Measurements from ENCODE around the gene TRPM8.

The TRPM8 gene

DNA sequence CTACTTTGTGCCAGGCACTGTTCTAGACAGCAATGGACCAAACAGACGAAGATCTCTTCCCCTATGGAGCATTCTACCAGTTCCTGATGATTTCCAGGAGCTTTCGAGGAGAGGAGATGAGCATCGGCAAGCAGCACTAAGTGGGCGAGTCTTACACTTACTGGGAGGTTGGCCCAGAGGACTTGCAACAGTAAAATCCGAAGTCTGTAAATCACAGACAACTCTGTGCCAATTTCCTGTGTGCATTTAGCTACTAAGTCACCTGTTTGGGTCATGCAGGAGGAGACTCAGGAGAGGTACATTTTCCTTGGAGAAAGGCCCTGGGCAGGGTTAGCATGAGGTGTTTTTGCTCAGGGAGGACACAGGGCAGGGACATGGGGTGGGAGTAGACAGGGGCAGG, 58.9 kb downstream of the TRPM8 start:
- no peak for DNase-seq (ENCODE audit: low spot score)

GRCh38 chr2:233976690-233977294, 59.6 kb downstream of the TRPM8 start:
- DNase-seq (ENCODE audit: low spot score) = peak; percentile 15

DNA sequence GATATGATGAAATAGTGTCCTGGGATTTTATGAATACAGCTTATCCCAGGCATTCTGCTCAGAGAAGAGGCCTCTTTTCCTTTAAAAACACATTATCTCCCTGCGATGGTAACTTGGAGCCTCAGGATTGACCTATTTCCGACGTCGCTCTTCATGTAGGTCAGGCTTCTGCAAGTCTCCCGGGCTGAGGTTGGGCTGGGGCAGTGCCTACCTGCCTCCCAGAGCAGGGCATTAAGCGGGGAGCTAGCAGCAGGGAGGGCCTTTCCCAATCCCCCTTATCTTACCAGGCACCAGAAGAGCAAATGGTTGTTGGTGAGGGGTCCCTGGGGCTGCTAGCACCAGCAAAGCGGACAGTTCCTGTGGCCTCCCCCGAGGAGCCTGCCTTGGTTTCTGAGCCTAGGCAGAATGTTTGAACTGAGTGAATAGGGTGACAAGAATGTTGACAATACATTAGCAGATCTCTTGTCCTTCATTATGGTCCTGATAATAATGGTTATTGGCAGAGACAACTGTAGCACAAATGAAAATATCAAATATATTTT, 60.2 kb downstream of the TRPM8 start:
- no peak for DNase-seq (ENCODE audit: low spot score)

GRCh38 chr2:233979748-233980147, 62.6 kb downstream of the TRPM8 start:
- DNase-seq (ENCODE audit: low spot score) = no peak

DNA sequence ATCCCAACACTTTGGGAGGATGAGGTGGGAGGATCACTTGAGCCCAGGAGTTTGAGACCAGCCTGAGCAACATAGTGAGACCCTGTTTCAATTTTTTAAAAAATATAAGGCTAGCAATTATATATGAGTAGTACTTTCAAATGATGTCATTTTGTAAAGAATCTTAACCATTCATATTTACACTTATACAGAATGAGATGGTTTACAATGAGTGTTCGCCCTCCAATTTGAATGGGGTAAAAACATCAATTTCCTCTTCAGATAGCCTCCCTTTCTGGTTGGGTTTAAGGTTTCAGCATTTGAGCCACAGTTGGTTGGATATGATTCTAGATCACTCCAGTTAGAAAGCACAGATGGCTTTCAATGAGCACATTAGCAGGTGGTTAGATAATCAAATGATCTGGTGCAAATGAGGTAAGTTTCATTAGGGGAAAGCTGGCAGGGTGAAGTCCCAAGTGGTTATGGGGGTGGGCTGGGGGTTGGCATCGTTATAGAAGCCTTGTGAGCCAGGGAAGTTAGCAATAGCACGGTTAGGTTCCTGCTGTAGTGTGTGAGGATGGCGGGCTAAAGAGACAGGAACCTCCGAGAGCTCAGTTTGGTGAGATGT, 63.9 kb downstream of the TRPM8 start:
- DNase-seq (ENCODE audit: low spot score) = no peak

DNA sequence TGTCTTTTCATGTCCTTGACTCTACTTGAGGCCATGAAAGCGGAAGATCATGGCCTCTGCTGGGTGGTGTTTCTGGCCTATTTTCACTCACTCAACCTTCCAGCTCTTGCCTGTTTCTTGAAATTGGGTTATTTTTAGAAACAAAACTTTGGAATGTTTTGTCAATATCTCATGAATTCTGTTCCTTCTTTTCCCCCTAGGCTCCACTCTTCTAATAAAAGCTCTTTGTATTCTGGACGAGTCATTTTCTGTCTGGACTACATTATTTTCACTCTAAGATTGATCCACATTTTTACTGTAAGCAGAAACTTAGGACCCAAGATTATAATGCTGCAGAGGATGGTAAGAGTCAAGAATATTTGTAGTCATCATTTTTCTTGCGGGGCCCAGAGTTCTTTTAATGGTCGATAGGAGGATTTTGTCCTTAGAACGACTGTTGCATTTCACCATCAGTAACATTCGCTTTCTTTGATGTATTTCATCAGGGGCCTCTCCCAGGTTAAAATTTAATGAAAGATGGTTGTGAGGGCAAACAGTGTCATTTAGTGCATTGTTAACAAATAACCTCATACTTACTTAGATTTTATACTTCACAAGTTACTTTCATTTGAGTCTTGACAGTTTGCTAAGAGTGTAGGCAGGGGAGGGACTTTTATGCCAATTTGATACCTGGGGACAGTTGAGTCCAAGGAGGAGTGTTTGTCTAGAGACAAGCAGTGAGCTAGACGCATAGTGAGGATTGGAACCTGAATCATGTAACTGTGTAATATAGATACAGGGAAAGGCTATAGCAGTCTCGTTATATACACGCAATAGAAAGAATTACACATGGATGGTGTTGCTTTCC, 64.6 kb downstream of the TRPM8 start:
- DNase-seq (ENCODE audit: low spot score) = no peak

- no peak for DNase-seq (ENCODE audit: low spot score)
These were observed 65.4 kb downstream of the TRPM8 start for GRCh38 chr2:233982421-233983121.

DNA sequence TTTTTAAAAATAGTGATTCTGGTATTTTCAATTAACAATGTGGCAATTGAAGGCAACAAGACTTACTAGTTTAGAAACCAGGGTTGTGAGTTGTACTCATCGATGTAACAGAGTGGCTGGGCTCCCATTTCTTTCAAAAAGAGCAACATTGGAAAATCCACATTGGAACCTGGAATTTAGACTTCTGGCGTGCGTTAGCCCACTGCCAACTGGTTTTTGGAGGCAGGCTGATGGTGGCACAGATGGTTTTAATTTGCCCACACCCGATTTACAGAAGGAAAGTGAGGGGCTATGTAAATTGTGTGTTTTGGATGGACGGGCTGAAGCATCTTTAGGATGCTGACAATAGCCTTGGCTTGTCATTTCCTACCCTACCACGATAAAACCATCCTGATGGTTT, 66.3 kb downstream of the TRPM8 start:
- no peak for DNase-seq (ENCODE audit: low spot score)

DNA sequence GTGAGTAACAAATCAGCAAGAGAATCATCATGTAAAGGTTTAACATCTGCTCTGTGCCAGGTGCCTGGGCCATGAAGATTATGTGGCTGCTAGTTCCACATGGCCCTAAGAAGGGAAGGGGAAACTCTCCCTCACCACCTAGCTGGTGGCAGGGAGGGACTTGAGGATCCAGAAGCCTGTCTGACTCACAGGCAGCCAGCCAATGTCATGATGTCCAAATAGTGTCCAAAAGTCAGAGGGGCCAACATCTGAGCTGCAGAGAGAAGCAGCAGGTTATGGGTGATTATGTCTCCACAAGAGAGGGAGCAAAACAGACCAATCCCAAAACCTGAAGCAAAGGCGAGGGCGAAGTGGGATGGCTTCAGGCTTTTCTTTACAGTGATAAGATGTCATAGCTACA, 71.4 kb downstream of the TRPM8 start:
- no peak for DNase-seq (ENCODE audit: low spot score)

GRCh38 chr2:233989221-233989858, 72.2 kb downstream of the TRPM8 start:
- no peak for DNase-seq (ENCODE audit: low spot score)

GRCh38 chr2:233990261-233990798, 73.2 kb downstream of the TRPM8 start:
- DNase-seq (ENCODE audit: low spot score) = no peak

DNA sequence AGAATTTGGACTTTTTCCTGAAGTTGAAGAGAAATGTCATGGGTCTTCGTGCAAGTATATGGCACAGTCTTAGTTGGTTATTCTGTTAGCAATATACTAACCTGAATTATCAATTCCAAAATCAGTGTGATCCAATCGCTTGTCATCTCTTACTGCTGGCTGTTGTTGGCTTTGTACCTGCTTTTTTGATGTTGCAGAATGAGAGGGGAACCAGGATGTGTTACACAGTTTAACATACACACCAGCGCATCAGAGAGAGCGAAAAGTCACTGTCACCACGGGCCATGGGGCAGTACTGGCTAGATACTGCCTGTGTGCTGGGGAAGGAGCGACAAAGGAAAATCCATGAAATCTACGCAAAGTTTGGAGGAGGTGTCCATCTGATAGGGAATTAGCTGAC, 74.0 kb downstream of the TRPM8 start:
- no peak for DNase-seq (ENCODE audit: low spot score)

DNA sequence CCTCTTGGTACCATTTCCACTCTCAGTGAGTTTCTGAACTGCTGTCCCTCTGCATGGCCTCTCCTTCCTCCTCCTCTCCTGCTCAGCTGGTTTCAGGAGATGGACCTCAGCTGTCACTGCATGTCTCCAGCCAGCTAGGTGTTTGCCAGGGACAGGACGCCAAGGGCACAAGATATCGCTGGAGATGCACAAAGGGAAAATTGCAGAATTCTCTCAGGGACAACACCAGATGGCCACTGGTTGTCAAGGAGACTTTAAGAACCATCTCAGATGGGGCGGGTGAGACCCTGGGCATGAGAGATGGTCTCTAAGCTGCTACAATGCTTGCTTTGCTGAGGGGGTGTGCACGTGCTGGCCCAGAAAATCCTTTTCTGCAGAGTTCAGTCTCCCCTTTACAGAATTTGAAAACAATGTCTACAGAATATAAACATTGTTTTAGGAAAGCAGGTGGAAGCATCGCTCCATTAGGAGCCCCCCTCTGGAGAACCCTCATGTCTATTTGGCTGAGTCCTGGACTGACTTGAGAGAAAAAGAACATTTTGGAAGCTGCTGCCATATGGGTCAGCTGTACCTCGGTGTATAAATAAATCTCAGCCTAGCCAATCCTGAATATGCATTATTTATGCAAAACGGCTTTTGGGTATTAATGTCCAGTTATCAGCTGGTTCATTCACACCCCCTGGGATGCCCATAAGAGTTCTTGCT, 75.5 kb downstream of the TRPM8 start:
- no peak for DNase-seq (ENCODE audit: low spot score)

- no peak for DNase-seq (ENCODE audit: low spot score)
These were observed 76.3 kb downstream of the TRPM8 start for GRCh38 chr2:233993461-233993860.

DNA sequence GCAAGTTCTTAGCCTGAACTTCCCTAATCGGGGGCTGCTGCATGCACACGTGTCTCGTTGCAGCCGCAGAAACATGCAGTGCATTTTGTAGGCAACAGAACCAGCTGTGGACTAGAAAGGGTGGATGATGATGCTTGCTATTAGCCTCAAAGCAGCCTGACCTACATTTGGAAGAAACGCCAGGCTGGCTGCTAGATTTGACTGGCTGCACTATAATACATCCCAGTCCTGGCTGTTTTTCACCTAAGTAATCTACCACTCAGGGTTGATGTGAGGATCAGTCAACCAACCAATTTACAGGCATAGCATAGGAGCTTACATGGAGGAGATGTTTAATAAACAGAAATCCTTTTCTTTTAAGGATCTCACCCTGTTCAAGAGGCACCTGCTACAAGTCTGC, 77.0 kb downstream of the TRPM8 start:
- no peak for DNase-seq (ENCODE audit: low spot score)

DNA sequence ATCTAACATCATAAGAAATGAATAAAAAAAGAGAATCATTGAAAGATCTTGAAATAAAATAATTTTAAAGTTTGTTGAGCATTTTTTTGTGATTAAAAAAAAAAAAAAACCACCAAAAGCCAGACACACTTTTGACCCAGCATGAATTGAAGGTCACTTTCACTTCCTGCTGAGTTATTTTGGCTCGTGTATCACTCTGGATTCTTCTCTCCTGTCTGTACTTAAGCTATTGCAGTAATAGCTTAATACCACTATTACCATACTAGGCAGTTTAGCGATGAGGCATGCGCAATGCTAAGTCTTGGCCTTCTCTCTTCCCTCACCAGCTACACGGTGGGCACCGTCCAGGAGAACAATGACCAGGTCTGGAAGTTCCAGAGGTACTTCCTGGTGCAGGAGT, 78.8 kb downstream of the TRPM8 start:
- DNase-seq (ENCODE audit: low spot score) = no peak

GRCh38 chr2:233996461-233996860, 79.3 kb downstream of the TRPM8 start:
- DNase-seq (ENCODE audit: low spot score) = no peak

GRCh38 chr2:233997707-233998106, 80.5 kb downstream of the TRPM8 start:
- no peak for DNase-seq (ENCODE audit: low spot score)

GRCh38 chr2:233999182-233999581, 82.0 kb downstream of the TRPM8 start:
- DNase-seq (ENCODE audit: low spot score) = no peak

- no peak for DNase-seq (ENCODE audit: low spot score)
These were observed 84.4 kb downstream of the TRPM8 start for GRCh38 chr2:234001380-234002160.
